GM12878 (cell line): ENCODE results near the gene MAST1. TPM values are rescaled to one million over a fixed set of nuclear protein-coding genes. Genes with fewer than 3 reads are reported as not detected.

ENCODE experiments used
- ATAC-seq: fragments of 200-7000 bp; cut with Tn5 transposase; 3 replicates; pipeline ENCODE4 v1.9.1; 2020; ENCODE audit warnings: mild to moderate bottlenecking, moderate library complexity
- BruUV-seq: library from RNA; stranded (reverse); fragments of 400-500 nt; replicated peaks from 2 replicates; lab custom pipeline; 2021; lab: Mats Ljungman, UMichigan
- CTCF ChIA-PET: fragments of 300-600 bp; sonication (Branson Sonifier 250); formaldehyde crosslinking; extraction: SDS; loops from one replicate; lab custom pipeline; 2021; ENCODE audit warnings: inconsistent platforms; lab: Yijun Ruan, JAX
- POLR2A ChIA-PET: fragments of 350-600 bp; formaldehyde crosslinking; extraction: SDS; loops from one replicate; lab custom pipeline; 2021; ENCODE audit warnings: inconsistent platforms; lab: Charles Lee
- RAD21 ChIA-PET: fragments of 300-600 bp; sonication (Branson Sonifier 250); formaldehyde crosslinking; loops from one replicate; lab custom pipeline; 2023; ENCODE audit warnings: antibody characterized with exemption; ENCODE audit not compliant: unreplicated experiment; lab: Charles Lee
- SMC1A ChIA-PET: fragments of 300-600 bp; sonication (Branson Sonifier 250); formaldehyde crosslinking; loops from one replicate; lab custom pipeline; 2023; ENCODE audit not compliant: unreplicated experiment, uncharacterized antibody; lab: Charles Lee
- DNase-seq: peaks from one replicate; pipeline ENCODE4 v3.0.0-alpha.2; 2011; ENCODE audit warnings: low read depth, low spot score
- FAIRE-seq: peaks from 3 replicates; lab custom pipeline; 2011; peaks lifted over from hg19 to GRCh38; lab: Jason Lieb, UNC
- H2AFZ ChIP-seq: 2 replicates; pipeline ENCODE4 v1.6.0; 2011; ENCODE audit warnings: low read depth, low read length, control low read depth; ENCODE audit not compliant: control insufficient read depth
- H3K27ac ChIP-seq: 2 replicates; pipeline ENCODE4 v1.5.1; 2011; ENCODE audit warnings: control low read depth; ENCODE audit not compliant: control insufficient read depth, insufficient read depth
- H3K27me3 ChIP-seq, 2 experiments: replicated peaks in 1 of 2; 2 replicates each; pipeline versions ENCODE4 v1.6.0 to v1.6.1; 2011; ENCODE audit warnings: low read length in 1 of 2; ENCODE audit not compliant: control insufficient read depth in 2 of 2, insufficient read depth in 2 of 2
- H3K36me3 ChIP-seq, 2 experiments: 2 replicates each; pipeline ENCODE4 v1.5.1; 2011; ENCODE audit warnings: low read length in 1 of 2; ENCODE audit not compliant: control insufficient read depth in 2 of 2, insufficient read depth in 2 of 2
- H3K4me1 ChIP-seq: 2 replicates; pipeline ENCODE4 v1.6.1; 2011; ENCODE audit warnings: mild to moderate bottlenecking, low read length, moderate library complexity, mixed read lengths; ENCODE audit not compliant: control insufficient read depth, insufficient read depth
- H3K4me2 ChIP-seq: 2 replicates; pipeline ENCODE4 v1.6.0; 2011; ENCODE audit warnings: control low read depth; ENCODE audit not compliant: control insufficient read depth, insufficient read depth
- H3K4me3 ChIP-seq: fragments of 200-600 bp; sonication (generic); 2 replicates; pipeline ENCODE4 v1.5.1; 2016
- H3K79me2 ChIP-seq: 2 replicates; pipeline ENCODE4 v1.6.0; 2011; ENCODE audit warnings: low read length; ENCODE audit not compliant: control insufficient read depth, insufficient read depth
- H3K9ac ChIP-seq: 2 replicates; pipeline ENCODE4 v1.8.0; 2011; ENCODE audit warnings: low read length, control low read depth, mixed read lengths; ENCODE audit not compliant: control insufficient read depth, insufficient read depth
- H3K9me3 ChIP-seq: replicated peaks from 3 replicates; pipeline ENCODE4 v1.5.1; 2011; ENCODE audit warnings: mild to moderate bottlenecking, low read length; ENCODE audit not compliant: control insufficient read depth, insufficient read depth
- H4K20me1 ChIP-seq: 2 replicates; pipeline ENCODE4 v1.6.0; 2011; ENCODE audit not compliant: control insufficient read depth, insufficient read depth
- ATF2 ChIP-seq: IDR thresholded peaks from 2 replicates; pipeline ENCODE4 v1.6.1; 2012; ENCODE audit warnings: low read length, inconsistent platforms
- ATF7 ChIP-seq: fragments of 450-650 bp; IDR thresholded peaks from 2 replicates; pipeline ENCODE4 v1.6.1; 2016; ENCODE audit warnings: low read depth, mild to moderate bottlenecking
- BACH1 ChIP-seq: fragments of 450-650 bp; IDR thresholded peaks from 2 replicates; pipeline ENCODE4 v1.6.1; 2017; ENCODE audit warnings: mild to moderate bottlenecking, borderline replicate concordance
- BHLHE40 ChIP-seq, 2 experiments: fragments of 450-650 bp in 1 of 2; IDR thresholded peaks; 2 replicates each; pipeline ENCODE4 v1.6.1; 2011 to 2017; ENCODE audit warnings: low read depth in 2 of 2, borderline replicate concordance in 1 of 2, improper control_type of control experiment in 1 of 2, low read length in 1 of 2, mild to moderate bottlenecking in 1 of 2
- BRCA1 ChIP-seq: IDR thresholded peaks from 2 replicates; pipeline ENCODE4 v1.6.1; 2011; ENCODE audit warnings: low read depth, low read length, improper control_type of control experiment
- CBX3 ChIP-seq: fragments of 200-600 bp; sonication (generic); IDR thresholded peaks from 2 replicates; pipeline ENCODE4 v1.6.1; 2016; ENCODE audit warnings: low read depth, borderline replicate concordance
- ESRRA ChIP-seq: IDR thresholded peaks from 2 replicates; pipeline ENCODE4 v1.6.1; 2012; ENCODE audit warnings: mild to moderate bottlenecking, low read length, improper control_type of control experiment
- NBN ChIP-seq: fragments of 450-650 bp; IDR thresholded peaks from 2 replicates; pipeline ENCODE4 v1.6.1; 2016
- NFYA ChIP-seq: IDR thresholded peaks from 2 replicates; pipeline ENCODE4 v1.6.1; 2011; ENCODE audit warnings: low read depth, mild to moderate bottlenecking, low read length, improper control_type of control experiment, borderline replicate concordance
- RAD21 ChIP-seq: IDR thresholded peaks from 2 replicates; pipeline ENCODE4 v1.6.1; 2011; ENCODE audit warnings: mild to moderate bottlenecking, low read depth, low read length, moderate library complexity; ENCODE audit not compliant: insufficient read depth
- SMAD5 ChIP-seq: IDR thresholded peaks from 2 replicates; pipeline ENCODE4 v1.6.1; 2016; ENCODE audit warnings: antibody characterized with exemption, low read depth
- SMARCA5 ChIP-seq: fragments of 450-650 bp; IDR thresholded peaks from 2 replicates; pipeline ENCODE4 v1.6.1; 2017; ENCODE audit warnings: mild to moderate bottlenecking
- SMC3 ChIP-seq: IDR thresholded peaks from 2 replicates; pipeline ENCODE4 v1.6.1; 2011; ENCODE audit warnings: low read length, improper control_type of control experiment, borderline replicate concordance
- SP1 ChIP-seq: IDR thresholded peaks from one replicate; pipeline ENCODE4 v1.6.1; 2011; ENCODE audit warnings: low read depth, low read length
- SPI1 ChIP-seq: IDR thresholded peaks from 2 replicates; pipeline ENCODE4 v1.6.1; 2011; ENCODE audit warnings: low read depth, mild to moderate bottlenecking, low read length, moderate library complexity, borderline replicate concordance; ENCODE audit not compliant: insufficient read depth
- STAT3 ChIP-seq: IDR thresholded peaks from 2 replicates; pipeline ENCODE4 v1.6.1; 2011; ENCODE audit warnings: low read depth, low read length, improper control_type of control experiment
- WGBS: methylation state at CpG from one replicate; pipeline ENCODE4 v1.1.6; 2016; ENCODE audit warnings: low lambda C conversion rate; ENCODE audit not compliant: insufficient replicate concordance, insufficient coverage; ENCODE audit errors: missing lambda C conversion rate; 5-methylcytosine and 5-hydroxymethylcytosine counted together
- in situ Hi-C: fragments of 300-500 bp; cut with MboI; formaldehyde crosslinking; loops from 9 replicates; pipeline ENCODE4 v1.14.3; 2018; ENCODE audit warnings: mixed read lengths
- intact Hi-C: fragments of 100-400 bp; cut with micrococcal nuclease; formaldehyde crosslinking; loops from one replicate; pipeline ENCODE4 v1.14.2; 2022; ENCODE audit not compliant: unreplicated experiment
- polyA plus RNA-seq, 11 experiments: library from polyadenylated mRNA; depleted of rRNA in 4 of 11; unstranded in 6 of 11; stranded (reverse) in 5 of 11; fragments of >200 nt; fragmentation: Nextera tagmentation in 4 of 11; fragmentation: Illumina TruSeq in 1 of 11; extraction: Ambion mirVana in 4 of 11; extraction: Trizol in 1 of 11; gene quantifications; 1 replicate in 1 of 11; 2 replicates in 10 of 11; pipeline versions ENCODE4 v1.2.1 to v1.2.3, GENCODE V29; 2011 to 2016; ENCODE audit warnings: inconsistent platforms in 2 of 11, missing spikeins in 2 of 11, low read depth in 1 of 11
- total RNA-seq, 4 experiments: library from RNA; depleted of rRNA in 3 of 4; stranded (reverse); fragments of >200 nt in 3 of 4; fragmentation: Illumina TruSeq in 1 of 4; extraction: Trizol in 1 of 4; gene quantifications; 2 replicates each; pipeline versions ENCODE4 v1.2.1 to v1.2.3, GENCODE V29; 2013 to 2021
- TF ChIP-seq, protein P1 (sequence below): fragments of 450-650 bp; formaldehyde crosslinking; IDR thresholded peaks from 2 replicates; pipeline ENCODE4 v1.5.0; 2022; ENCODE audit warnings: mild to moderate bottlenecking, missing genetic modification characterization
- TF ChIP-seq, protein P2 (sequence below): fragments of 450-650 bp; IDR thresholded peaks from 2 replicates; pipeline ENCODE4 v1.6.1; 2017; ENCODE audit warnings: mild to moderate bottlenecking, moderate library complexity

Gene MAST1
- total and polyA plus RNA-seq, 10 of the 15 experiments (the other 5 are each of a cell fraction or from before 2014, with no cell fraction given), result 0.08 to 0.79 (median 0.44) TPM; not detected in 1

GRCh38 chr19:12893582-12893981, 55.3 kb downstream of the MAST1 start:
- POLR2A ChIA-PET, result no interaction called here
- no TSS peak for BruUV-seq
- no peak for FAIRE-seq

More at GRCh38 chr19:12893582-12893981, 55.3 kb downstream of the MAST1 start:
- H3K4me1 ChIP-seq, result peaks cover 7% of the 10 kb centered on the region
- ChIA-PET CTCF (no interaction called here), SMC1A (no interaction called here), RAD21 (no interaction called here)
- no peak overlapping the region for H2AFZ ChIP-seq
- H3K9me3 ChIP-seq, result no peaks in the 10 kb centered on the region
- DNase-seq (no peak), ATAC-seq (no peak)
- H3K27me3 ChIP-seq, result no peaks in the 10 kb centered on the region
- H4K20me1 ChIP-seq, result no peaks in the 10 kb centered on the region
- TF ChIP-seq SPI1 (no peak), SMARCA5 (no peak), BRCA1 (no peak), NFYA (no peak), CBX3 (no peak), SP1 (no peak), ATF2 (no peak), SMC3 (no peak), BHLHE40 (IDR thresholded peaks at IDR 0.05; ENCODE audit: borderline replicate concordance in 1 of 2, low read depth in 2 of 2, low read length in 1 of 2) (no peak), BACH1 (no peak), ESRRA (no peak), SMAD5 (no peak), RAD21 (no peak), ATF7 (no peak), NBN (no peak), STAT3 (no peak)
- TF ChIP-seq, protein P1, sequence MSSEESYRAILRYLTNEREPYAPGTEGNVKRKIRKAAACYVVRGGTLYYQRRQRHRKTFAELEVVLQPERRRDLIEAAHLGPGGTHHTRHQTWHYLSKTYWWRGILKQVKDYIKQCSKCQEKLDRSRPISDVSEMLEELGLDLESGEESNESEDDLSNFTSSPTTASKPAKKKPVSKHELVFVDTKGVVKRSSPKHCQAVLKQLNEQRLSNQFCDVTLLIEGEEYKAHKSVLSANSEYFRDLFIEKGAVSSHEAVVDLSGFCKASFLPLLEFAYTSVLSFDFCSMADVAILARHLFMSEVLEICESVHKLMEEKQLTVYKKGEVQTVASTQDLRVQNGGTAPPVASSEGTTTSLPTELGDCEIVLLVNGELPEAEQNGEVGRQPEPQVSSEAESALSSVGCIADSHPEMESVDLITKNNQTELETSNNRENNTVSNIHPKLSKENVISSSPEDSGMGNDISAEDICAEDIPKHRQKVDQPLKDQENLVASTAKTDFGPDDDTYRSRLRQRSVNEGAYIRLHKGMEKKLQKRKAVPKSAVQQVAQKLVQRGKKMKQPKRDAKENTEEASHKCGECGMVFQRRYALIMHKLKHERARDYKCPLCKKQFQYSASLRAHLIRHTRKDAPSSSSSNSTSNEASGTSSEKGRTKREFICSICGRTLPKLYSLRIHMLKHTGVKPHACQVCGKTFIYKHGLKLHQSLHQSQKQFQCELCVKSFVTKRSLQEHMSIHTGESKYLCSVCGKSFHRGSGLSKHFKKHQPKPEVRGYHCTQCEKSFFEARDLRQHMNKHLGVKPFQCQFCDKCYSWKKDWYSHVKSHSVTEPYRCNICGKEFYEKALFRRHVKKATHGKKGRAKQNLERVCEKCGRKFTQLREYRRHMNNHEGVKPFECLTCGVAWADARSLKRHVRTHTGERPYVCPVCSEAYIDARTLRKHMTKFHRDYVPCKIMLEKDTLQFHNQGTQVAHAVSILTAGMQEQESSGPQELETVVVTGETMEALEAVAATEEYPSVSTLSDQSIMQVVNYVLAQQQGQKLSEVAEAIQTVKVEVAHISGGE (CRISPR knock-in tag), result no peak
- TF ChIP-seq, protein P2, sequence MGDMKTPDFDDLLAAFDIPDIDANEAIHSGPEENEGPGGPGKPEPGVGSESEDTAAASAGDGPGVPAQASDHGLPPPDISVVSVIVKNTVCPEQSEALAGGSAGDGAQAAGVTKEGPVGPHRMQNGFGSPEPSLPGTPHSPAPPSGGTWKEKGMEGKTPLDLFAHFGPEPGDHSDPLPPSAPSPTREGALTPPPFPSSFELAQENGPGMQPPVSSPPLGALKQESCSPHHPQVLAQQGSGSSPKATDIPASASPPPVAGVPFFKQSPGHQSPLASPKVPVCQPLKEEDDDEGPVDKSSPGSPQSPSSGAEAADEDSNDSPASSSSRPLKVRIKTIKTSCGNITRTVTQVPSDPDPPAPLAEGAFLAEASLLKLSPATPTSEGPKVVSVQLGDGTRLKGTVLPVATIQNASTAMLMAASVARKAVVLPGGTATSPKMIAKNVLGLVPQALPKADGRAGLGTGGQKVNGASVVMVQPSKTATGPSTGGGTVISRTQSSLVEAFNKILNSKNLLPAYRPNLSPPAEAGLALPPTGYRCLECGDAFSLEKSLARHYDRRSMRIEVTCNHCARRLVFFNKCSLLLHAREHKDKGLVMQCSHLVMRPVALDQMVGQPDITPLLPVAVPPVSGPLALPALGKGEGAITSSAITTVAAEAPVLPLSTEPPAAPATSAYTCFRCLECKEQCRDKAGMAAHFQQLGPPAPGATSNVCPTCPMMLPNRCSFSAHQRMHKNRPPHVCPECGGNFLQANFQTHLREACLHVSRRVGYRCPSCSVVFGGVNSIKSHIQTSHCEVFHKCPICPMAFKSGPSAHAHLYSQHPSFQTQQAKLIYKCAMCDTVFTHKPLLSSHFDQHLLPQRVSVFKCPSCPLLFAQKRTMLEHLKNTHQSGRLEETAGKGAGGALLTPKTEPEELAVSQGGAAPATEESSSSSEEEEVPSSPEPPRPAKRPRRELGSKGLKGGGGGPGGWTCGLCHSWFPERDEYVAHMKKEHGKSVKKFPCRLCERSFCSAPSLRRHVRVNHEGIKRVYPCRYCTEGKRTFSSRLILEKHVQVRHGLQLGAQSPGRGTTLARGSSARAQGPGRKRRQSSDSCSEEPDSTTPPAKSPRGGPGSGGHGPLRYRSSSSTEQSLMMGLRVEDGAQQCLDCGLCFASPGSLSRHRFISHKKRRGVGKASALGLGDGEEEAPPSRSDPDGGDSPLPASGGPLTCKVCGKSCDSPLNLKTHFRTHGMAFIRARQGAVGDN, result no peak
- intact Hi-C loops, result no loop called here
- no peak overlapping the region for H3K4me3 ChIP-seq
- WGBS, result 89% methylated on average over 5 of the region's 5 CpGs
- no peak overlapping the region for H3K9ac ChIP-seq
- peaks cover 9 to 18% of the 10 kb centered on the region in 2 experiments for H3K36me3 ChIP-seq
- H3K4me2 ChIP-seq, result no peak overlapping the region
- H3K27ac ChIP-seq, result no peak overlapping the region
- in situ Hi-C loops, result no loop called here
- peaks cover 10% of the 10 kb centered on the region for H3K79me2 ChIP-seq
